Mesendoderm (in vitro differentiated cells): ENCODE results near the gene ACOXL.

Experiments
- DNase-seq: peaks from one replicate; pipeline ENCODE4 v3.0.0; 2013
- H2AK5ac ChIP-seq: 2 replicates; pipeline ENCODE4 v1.6.1; 2013; ENCODE audit warnings: low read length, inconsistent platforms
- H2BK120ac ChIP-seq: 2 replicates; pipeline ENCODE4 v1.6.1; 2013; ENCODE audit warnings: low read depth, mild to moderate bottlenecking, low read length, moderate library complexity, mixed read lengths
- H2BK15ac ChIP-seq: replicated peaks from 2 replicates; pipeline ENCODE4 v1.6.1; 2013; ENCODE audit warnings: low read depth, mild to moderate bottlenecking, moderate library complexity
- H2BK5ac ChIP-seq: 2 replicates; pipeline ENCODE4 v1.6.1; 2013; ENCODE audit warnings: low read length, inconsistent platforms
- H3K18ac ChIP-seq: 2 replicates; pipeline ENCODE4 v1.6.1; 2013; ENCODE audit warnings: mild to moderate bottlenecking, low read length, mixed read lengths
- H3K23ac ChIP-seq: one replicate; pipeline ENCODE4 v1.6.1; 2013; ENCODE audit warnings: low read length
- H3K27ac ChIP-seq: 2 replicates; pipeline ENCODE4 v1.5.1; 2013; ENCODE audit warnings: low read depth, mild to moderate bottlenecking, inconsistent platforms, low read length, moderate library complexity
- H3K27me3 ChIP-seq: 2 replicates; pipeline ENCODE4 v1.6.1; 2013; ENCODE audit warnings: low read length, control low read depth, mild to moderate bottlenecking, inconsistent platforms; ENCODE audit not compliant: insufficient read depth, poor library complexity
- H3K36me3 ChIP-seq: 2 replicates; pipeline ENCODE4 v1.6.1; 2013; ENCODE audit warnings: low read length, inconsistent platforms; ENCODE audit not compliant: control insufficient read depth, insufficient read depth
- H3K4ac ChIP-seq: one replicate; pipeline ENCODE4 v1.6.1; 2013; ENCODE audit warnings: low read depth, mild to moderate bottlenecking, low read length, moderate library complexity
- H3K4me1 ChIP-seq: 2 replicates; pipeline ENCODE4 v1.6.1; 2013; ENCODE audit warnings: low read depth, low read length, inconsistent platforms; ENCODE audit not compliant: control insufficient read depth
- H3K4me2 ChIP-seq: 2 replicates; pipeline ENCODE4 v1.6.1; 2013; ENCODE audit warnings: low read length
- H3K4me3 ChIP-seq: 2 replicates; pipeline ENCODE4 v1.5.1; 2013; ENCODE audit warnings: mild to moderate bottlenecking, low read length
- H3K56ac ChIP-seq: one replicate; pipeline ENCODE4 v1.6.1; 2013; ENCODE audit warnings: low read length
- H3K79me1 ChIP-seq: 2 replicates; pipeline ENCODE4 v1.6.1; 2013; ENCODE audit warnings: low read length, inconsistent platforms
- H3K79me2 ChIP-seq: 2 replicates; pipeline ENCODE4 v1.6.1; 2013; ENCODE audit warnings: mild to moderate bottlenecking, low read length; ENCODE audit not compliant: control insufficient read depth, insufficient read depth
- H3K9ac ChIP-seq: 2 replicates; pipeline ENCODE4 v1.6.1; 2013; ENCODE audit warnings: low read length, inconsistent platforms
- H4K5ac ChIP-seq: one replicate; pipeline ENCODE4 v1.6.1; 2013; ENCODE audit warnings: low read length
- H4K8ac ChIP-seq: one replicate; pipeline ENCODE4 v1.6.1; 2013; ENCODE audit warnings: low read depth, mild to moderate bottlenecking, control low read depth, low read length, moderate library complexity
- WGBS: extraction: QIAGEN DNeasy Blood & Tissue Kit; methylation state at CpG from one replicate; pipeline ENCODE4 v1.1.7; 2013; ENCODE audit warnings: low lambda C conversion rate, missing lambda C conversion rate; ENCODE audit not compliant: insufficient coverage; ENCODE audit errors: extremely low coverage; 5-methylcytosine and 5-hydroxymethylcytosine counted together

The ACOXL gene

GRCh38 chr2:110871637-110872036 is 139.3 kb downstream of the ACOXL start:
- peaks cover 3% of the 10 kb centered on the region for H3K4me1 ChIP-seq
- H3K4ac ChIP-seq: no peak overlapping the region
- no peak overlapping the region for H3K18ac ChIP-seq
- H3K4me3 ChIP-seq: no peak overlapping the region
- H2BK120ac ChIP-seq: no peak overlapping the region
- H3K79me2 ChIP-seq: no peaks in the 10 kb centered on the region
- no peak for DNase-seq
- no peak overlapping the region for H3K4me2 ChIP-seq
- H3K23ac ChIP-seq: no peak overlapping the region
- no peak overlapping the region for H3K9ac ChIP-seq
- no peaks in the 10 kb centered on the region for H3K36me3 ChIP-seq
- no peak overlapping the region for H4K8ac ChIP-seq
- no peak overlapping the region for H2BK15ac ChIP-seq
- H4K5ac ChIP-seq: no peak overlapping the region
- no peak overlapping the region for H2AK5ac ChIP-seq
- no peaks in the 10 kb centered on the region for H3K27me3 ChIP-seq
- H3K56ac ChIP-seq: no peak overlapping the region
- H3K27ac ChIP-seq: no peak overlapping the region
- H2BK5ac ChIP-seq: no peak overlapping the region
- no CpG with 5 or more reads among the region's 6 CpGs for WGBS
- H3K79me1 ChIP-seq: no peaks in the 10 kb centered on the region

GRCh38 chr2:110872521-110872920 is 140.1 kb downstream of the ACOXL start:
- Histone ChIP-seq H3K9ac (no peak overlapping the region), H2BK120ac (no peak overlapping the region), H3K79me2 (no peaks in the 10 kb centered on the region), H2BK5ac (no peak overlapping the region), H4K8ac (no peak overlapping the region), H3K4ac (no peak overlapping the region), H3K27ac (no peak overlapping the region), H3K18ac (no peak overlapping the region), H2AK5ac (no peak overlapping the region), H3K36me3 (no peaks in the 10 kb centered on the region), H3K56ac (no peak overlapping the region), H3K27me3 (no peaks in the 10 kb centered on the region), H4K5ac (no peak overlapping the region), H2BK15ac (no peak overlapping the region), H3K4me2 (no peak overlapping the region), H3K4me3 (no peak overlapping the region), H3K23ac (no peak overlapping the region), H3K4me1 (peaks cover 3% of the 10 kb centered on the region), H3K79me1 (no peaks in the 10 kb centered on the region)
- no peak for DNase-seq
- no CpG with 5 or more reads among the region's 4 CpGs for WGBS

- Histone ChIP-seq H3K4me2 (no peak overlapping the region), H4K5ac (no peak overlapping the region), H3K79me2 (no peaks in the 10 kb centered on the region), H3K79me1 (no peaks in the 10 kb centered on the region), H3K4me1 (peaks cover 3% of the 10 kb centered on the region), H2AK5ac (no peak overlapping the region), H3K56ac (no peak overlapping the region), H3K36me3 (no peaks in the 10 kb centered on the region), H3K4ac (no peak overlapping the region), H2BK15ac (no peak overlapping the region), H3K23ac (no peak overlapping the region), H2BK120ac (no peak overlapping the region), H2BK5ac (no peak overlapping the region), H3K18ac (no peak overlapping the region), H3K27me3 (no peaks in the 10 kb centered on the region), H3K4me3 (no peak overlapping the region), H4K8ac (no peak overlapping the region), H3K27ac (no peak overlapping the region), H3K9ac (no peak overlapping the region)
- WGBS: no CpG with 5 or more reads among the region's 9 CpGs
- DNase-seq: no peak
Observed at GRCh38 chr2:110873056-110873502, 140.7 kb downstream of the ACOXL start.

DNA sequence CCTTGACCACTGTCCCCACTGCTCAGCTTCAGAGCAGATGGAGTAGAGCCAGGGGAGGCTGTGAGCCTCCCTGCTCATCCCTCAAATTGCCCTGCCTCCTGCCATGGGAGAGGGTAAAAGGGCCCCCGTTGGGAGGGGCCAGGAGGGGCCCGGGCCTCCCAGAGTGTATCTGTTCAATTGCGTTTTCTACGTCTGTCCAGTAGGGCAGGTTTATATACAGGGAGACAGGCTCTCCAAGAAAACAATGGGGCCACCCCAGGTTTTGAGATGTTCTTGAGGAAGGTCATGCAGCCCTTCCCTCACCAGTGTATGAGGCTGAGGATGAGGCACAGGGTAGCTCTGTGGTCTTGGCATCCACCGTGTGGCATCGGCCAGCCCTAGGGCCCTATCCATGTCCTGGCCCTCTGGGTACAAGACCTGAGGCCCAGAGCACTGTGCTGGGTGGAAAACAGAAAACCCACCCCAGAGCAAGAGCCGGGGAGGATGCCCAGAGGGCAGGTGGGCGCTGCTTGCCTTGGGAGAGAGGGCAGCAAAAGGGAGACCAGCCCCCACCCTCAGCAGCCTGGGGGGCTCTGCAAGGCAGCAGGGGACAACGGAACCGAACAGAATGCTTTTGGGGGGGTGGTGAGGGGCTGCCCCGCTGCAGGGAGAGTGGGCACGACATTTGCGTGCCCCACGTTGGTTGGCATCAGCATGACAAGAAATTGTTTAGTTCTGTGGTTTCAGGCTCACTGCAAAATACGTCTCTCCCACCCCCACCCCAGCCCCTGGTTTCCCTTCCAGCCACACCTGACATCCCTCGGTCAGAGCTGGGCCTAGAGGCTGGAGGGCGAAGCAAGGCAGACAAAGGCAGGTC is 141.5 kb downstream of the ACOXL start:
- Histone ChIP-seq H3K4ac (no peak overlapping the region), H2BK120ac (no peak overlapping the region), H3K18ac (no peak overlapping the region), H3K4me3 (no peak overlapping the region), H2BK5ac (no peak overlapping the region), H3K36me3 (no peaks in the 10 kb centered on the region), H3K23ac (no peak overlapping the region), H2BK15ac (no peak overlapping the region), H3K9ac (no peak overlapping the region), H3K79me2 (no peaks in the 10 kb centered on the region), H3K4me1 (peaks cover 3% of the 10 kb centered on the region), H4K8ac (no peak overlapping the region), H4K5ac (no peak overlapping the region), H3K27ac (no peak overlapping the region), H2AK5ac (no peak overlapping the region), H3K4me2 (no peak overlapping the region), H3K27me3 (no peaks in the 10 kb centered on the region), H3K79me1 (no peaks in the 10 kb centered on the region), H3K56ac (no peak overlapping the region)
- no peak for DNase-seq
- WGBS: no CpG with 5 or more reads among the region's 17 CpGs

DNA sequence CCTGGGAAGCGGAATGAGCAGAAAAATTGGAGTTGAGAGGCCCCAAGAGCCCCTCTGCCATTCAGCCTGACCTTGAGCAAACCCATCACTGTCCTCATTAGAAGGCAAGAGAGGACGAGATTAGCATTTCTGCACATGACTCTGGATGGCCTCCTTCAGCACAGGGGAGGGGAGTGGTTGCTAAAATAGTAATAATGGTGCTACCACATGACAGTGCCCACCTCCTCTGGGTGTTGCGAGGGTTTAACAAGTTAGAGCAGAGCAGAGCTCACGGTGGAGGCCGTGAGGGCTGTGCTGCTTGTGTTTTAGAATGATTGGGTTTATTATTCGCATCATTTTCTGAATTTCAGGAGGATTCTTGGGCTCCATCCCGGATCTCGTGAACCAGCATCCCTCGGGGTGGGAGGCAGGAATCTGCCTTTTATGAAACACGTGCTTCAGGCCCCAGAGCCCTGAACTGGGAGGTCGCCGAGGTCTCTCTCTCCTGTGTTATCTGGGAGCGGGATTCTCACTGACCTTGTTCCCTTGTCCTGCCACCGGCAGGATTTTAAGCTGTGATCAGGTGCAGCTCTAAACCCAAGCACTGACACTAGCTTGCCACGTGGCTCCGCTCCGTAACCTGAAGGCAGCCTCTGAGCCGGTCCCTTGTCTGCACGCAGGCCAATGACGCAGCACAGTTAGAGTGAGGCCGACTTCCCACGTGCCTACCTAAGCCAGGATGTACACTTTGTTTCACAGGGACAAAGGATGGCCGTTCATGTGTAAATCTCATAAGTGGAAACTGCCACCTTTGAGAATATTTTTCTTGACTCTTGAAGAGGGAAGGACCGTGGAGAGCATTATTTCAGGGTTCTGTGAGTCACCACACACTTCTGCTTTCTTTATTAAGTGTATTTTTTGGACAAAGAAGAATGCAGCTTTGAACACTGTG is 142.3 kb downstream of the ACOXL start:
- no peak overlapping the region for H2BK15ac ChIP-seq
- H3K36me3 ChIP-seq: no peaks in the 10 kb centered on the region
- H3K9ac ChIP-seq: no peak overlapping the region
- H2AK5ac ChIP-seq: no peak overlapping the region
- no peak overlapping the region for H4K8ac ChIP-seq
- no peak overlapping the region for H3K4ac ChIP-seq
- no peak overlapping the region for H2BK120ac ChIP-seq
- H3K27me3 ChIP-seq: no peaks in the 10 kb centered on the region
- H3K23ac ChIP-seq: no peak overlapping the region
- H3K4me3 ChIP-seq: no peak overlapping the region
- H3K4me1 ChIP-seq: peaks cover 3% of the 10 kb centered on the region
- H2BK5ac ChIP-seq: no peak overlapping the region
- no peak overlapping the region for H3K56ac ChIP-seq
- no peak overlapping the region for H3K4me2 ChIP-seq
- H3K18ac ChIP-seq: no peak overlapping the region
- WGBS: no CpG with 5 or more reads among the region's 24 CpGs
- no peak overlapping the region for H4K5ac ChIP-seq
- H3K27ac ChIP-seq: no peak overlapping the region
- no peaks in the 10 kb centered on the region for H3K79me1 ChIP-seq
- H3K79me2 ChIP-seq: no peaks in the 10 kb centered on the region
- DNase-seq: no peak
